ENCODE measurements around the gene ACOX1.

GRCh38 chr17:75991396-75991795, 12.4 kb upstream of the ACOX1 start:
- TF ChIP-seq CTCF (IDR thresholded peaks at IDR 0.05) = no peak
- TF ChIP-seq POLR2AphosphoS5 (IDR thresholded peaks at IDR 0.05) = no peak
- no peak for TF ChIP-seq POLR2A (IDR thresholded peaks at IDR 0.05)
